Mucosa of rectum (tissue), 2 donors: ENCODE measurements around the gene CACNA1A.
"Not testable (repeated sequence)": the region's sequence is repeated elsewhere in the genome, so short reads cannot be mapped to it uniquely, and the experiment has no call there.

Experiments used
- H3K27ac ChIP-seq, 2 donors: one replicate each; pipeline ENCODE4 v1.7.0; 2013; ENCODE audit warnings: inconsistent platforms in 2 of 2, low read depth in 2 of 2, low read length in 2 of 2
- H3K27me3 ChIP-seq, 2 donors: one replicate each; pipeline ENCODE4 v1.7.0; 2013; ENCODE audit warnings: low read length in 2 of 2; ENCODE audit not compliant: control insufficient read depth in 2 of 2, insufficient read depth in 2 of 2
- H3K36me3 ChIP-seq, 2 donors: one replicate each; pipeline ENCODE4 v1.7.0; 2013; ENCODE audit warnings: low read length in 2 of 2; ENCODE audit not compliant: control insufficient read depth in 2 of 2, insufficient read depth in 2 of 2
- H3K4me1 ChIP-seq, 2 donors: one replicate each; pipeline ENCODE4 v1.7.0; 2013; ENCODE audit warnings: low read length in 2 of 2, mild to moderate bottlenecking in 1 of 2; ENCODE audit not compliant: control insufficient read depth in 2 of 2, insufficient read depth in 2 of 2
- H3K4me3 ChIP-seq, 2 donors: one replicate each; pipeline ENCODE4 v1.7.0; 2013; ENCODE audit warnings: low read length in 2 of 2
- H3K9ac ChIP-seq, 2 donors: one replicate each; pipeline ENCODE4 v1.7.0; 2013; ENCODE audit warnings: low read length in 2 of 2, low read depth in 1 of 2, mild to moderate bottlenecking in 1 of 2
- H3K9me3 ChIP-seq, 2 donors: one replicate each; pipeline ENCODE4 v1.7.0; 2013; ENCODE audit warnings: low read length in 2 of 2; ENCODE audit not compliant: control insufficient read depth in 2 of 2
- donor health status: healthy.
- donor health status: Normal muscosa, but diverticular disease.

Gene CACNA1A

GRCh38 chr19:13209484-13210338 lies 296.6 kb downstream of the CACNA1A start:
- no peak overlapping the region for H3K9ac ChIP-seq
- no peak overlapping the region for H3K4me3 ChIP-seq

GRCh38 chr19:13208672-13209483 lies 297.4 kb downstream of the CACNA1A start:
- no peaks in the 10 kb centered on the region for H3K9me3 ChIP-seq
- no peak overlapping the region for H3K9ac ChIP-seq
- H3K27me3 ChIP-seq, result no peaks in the 10 kb centered on the region
- H3K36me3 ChIP-seq, result no peaks in the 10 kb centered on the region
- no peaks in the 10 kb centered on the region for H3K4me1 ChIP-seq
- H3K27ac ChIP-seq, result peak overlapping the region in 1 of 2 donors; percentile 56
- H3K4me3 ChIP-seq, result peak overlapping the region in 1 of 2 donors; percentile 41

More at GRCh38 chr19:13209484-13210338, 296.6 kb downstream of the CACNA1A start:
- no peak overlapping the region for H3K27ac ChIP-seq
- no peaks in the 10 kb centered on the region for H3K27me3 ChIP-seq
- H3K9me3 ChIP-seq, result no peaks in the 10 kb centered on the region
- no peaks in the 10 kb centered on the region for H3K4me1 ChIP-seq
- H3K36me3 ChIP-seq, result no peaks in the 10 kb centered on the region

DNA sequence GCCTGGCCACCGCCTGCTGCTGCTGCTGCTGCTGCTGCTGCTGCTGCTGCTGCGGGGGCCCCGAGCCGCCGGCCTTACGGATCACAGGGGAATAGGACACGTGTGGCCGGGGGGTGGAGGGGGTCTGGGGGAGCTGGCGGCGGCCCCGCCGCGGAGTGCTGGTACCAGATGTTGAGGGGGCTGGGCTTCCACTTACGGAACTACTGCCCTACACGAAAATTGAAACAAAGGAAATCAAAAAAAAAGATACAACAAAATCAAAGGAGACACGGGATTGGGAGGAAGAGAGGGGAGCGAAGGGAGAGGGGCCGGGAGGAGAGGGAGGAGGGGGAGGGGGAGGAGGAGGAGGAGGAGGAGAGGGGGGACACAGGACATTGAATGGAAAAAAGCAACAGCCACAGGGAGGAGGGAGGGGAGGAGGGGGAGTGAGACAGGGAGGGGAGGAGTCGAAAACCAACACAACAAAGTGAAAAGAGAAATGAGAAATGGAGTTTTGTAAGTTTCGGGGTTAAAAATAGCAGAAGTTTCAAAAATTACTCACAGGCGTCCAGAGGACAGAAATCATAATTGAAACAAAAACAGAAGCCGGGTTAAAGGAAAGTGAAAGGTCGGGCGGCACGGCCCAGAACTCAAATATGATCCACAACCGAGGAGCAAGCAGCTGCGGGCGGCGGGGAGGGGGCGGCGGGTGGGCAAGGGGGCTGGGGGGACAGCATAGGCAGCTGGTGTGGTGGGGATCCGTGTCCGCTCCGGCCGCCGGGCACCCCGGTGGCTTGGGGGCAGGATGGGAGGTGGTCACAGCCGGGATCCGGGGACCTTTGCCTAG lies 298.2 kb downstream of the CACNA1A start:
- Histone ChIP-seq H3K27me3 (no peaks in the 10 kb centered on the region), H3K9me3 (no peaks in the 10 kb centered on the region), H3K9ac (peak overlapping the region in 1 of 2 donors; percentile 17), H3K36me3 (no peaks in the 10 kb centered on the region), H3K4me3 (peak overlapping the region; percentile 39 to 41), H3K4me1 (no peaks in the 10 kb centered on the region), H3K27ac (peak overlapping the region; percentile 22 to 56)

DNA sequence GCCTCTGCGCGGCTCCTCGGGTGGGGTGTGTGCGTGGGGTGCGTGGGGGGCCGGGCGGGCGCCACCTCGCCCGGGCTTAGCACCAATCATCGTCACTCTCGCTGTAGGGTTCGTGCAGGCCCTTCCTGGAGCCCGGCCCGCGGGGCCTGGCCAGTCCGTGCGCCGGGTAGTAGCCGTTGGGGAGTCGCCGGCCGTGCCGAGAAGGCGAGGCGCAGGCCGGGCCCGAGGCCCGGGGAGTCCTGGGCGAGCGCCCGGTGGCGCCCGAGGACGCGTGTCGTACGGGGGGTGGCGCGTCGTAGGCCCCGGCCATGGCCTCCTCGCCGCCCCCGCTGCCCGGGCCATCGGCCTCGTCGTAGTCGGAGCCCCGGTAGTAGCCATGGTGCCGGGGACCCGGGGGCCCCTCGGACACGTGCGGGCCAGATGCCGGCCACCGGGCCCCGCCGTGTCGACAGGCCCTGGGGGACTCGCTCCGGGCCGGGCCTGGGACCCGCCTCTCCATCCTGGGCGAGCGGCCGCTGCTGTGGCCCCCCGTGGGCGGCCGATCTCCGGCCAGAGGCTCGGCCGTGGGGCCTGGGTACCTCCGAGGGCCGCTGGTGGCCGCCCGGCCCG lies 298.9 kb downstream of the CACNA1A start:
- Histone ChIP-seq H3K27ac (peak overlapping the region in 1 of 2 donors; percentile 15), H3K4me1 (no peaks in the 10 kb centered on the region), H3K4me3 (no peak overlapping the region), H3K9ac (peak overlapping the region in 1 of 2 donors; percentile 17), H3K36me3 (no peaks in the 10 kb centered on the region), H3K9me3 (no peaks in the 10 kb centered on the region), H3K27me3 (no peaks in the 10 kb centered on the region)

DNA sequence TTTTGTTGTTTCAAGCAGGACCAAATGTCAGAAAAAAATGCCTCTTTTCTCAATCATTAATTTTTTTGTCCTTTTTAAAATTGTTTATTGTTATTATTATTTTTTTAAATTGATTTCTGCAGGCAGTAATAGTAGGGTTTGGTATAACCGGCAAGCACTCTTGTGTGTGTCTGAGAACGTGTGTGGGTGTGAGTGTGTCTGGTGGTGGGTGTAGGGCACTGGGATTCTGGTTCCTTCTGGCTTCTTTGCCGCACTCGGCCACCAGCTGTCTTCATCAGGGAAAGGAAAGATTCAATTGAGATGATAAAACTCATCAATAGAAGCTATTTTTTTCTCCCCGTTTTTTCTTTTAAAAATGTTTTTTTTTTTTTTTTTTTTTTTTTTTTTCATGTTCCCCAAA lies 299.7 kb downstream of the CACNA1A start:
- no peaks in the 10 kb centered on the region for H3K27me3 ChIP-seq
- H3K9ac ChIP-seq, result no peak overlapping the region
- H3K4me3 ChIP-seq, result no peak overlapping the region
- H3K36me3 ChIP-seq, result no peaks in the 10 kb centered on the region
- H3K4me1 ChIP-seq, result no peaks in the 10 kb centered on the region
- no peaks in the 10 kb centered on the region for H3K9me3 ChIP-seq
- no peak overlapping the region for H3K27ac ChIP-seq

- H3K9ac ChIP-seq, H3K27me3 ChIP-seq, H3K4me1 ChIP-seq, H3K4me3 ChIP-seq, H3K36me3 ChIP-seq, H3K9me3 ChIP-seq, H3K27ac ChIP-seq: not testable (repeated sequence)
Measured at GRCh38 chr19:13202112-13202511, 304.2 kb downstream of the CACNA1A start.

DNA sequence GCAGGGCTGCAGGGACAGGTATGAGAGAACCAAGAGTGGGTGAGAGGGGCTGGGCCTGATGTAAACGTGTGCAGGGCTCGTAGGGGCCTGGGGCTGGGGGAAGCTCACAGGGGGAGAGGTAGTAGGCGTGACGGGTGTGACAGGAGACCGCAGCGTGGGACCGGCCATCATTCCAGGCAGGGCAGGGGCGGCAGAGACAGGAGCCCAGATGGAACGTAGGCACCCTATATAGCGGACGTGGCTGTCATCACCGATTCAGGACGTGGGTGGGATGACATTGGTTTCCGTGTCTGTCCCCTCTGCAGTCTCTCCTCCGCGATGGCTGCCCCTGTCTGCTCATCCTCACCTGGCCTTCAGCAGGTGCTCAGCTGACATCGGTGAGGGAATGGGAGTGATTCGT lies 307.6 kb downstream of the CACNA1A start:
- Histone ChIP-seq H3K27me3 (no peaks in the 10 kb centered on the region), H3K27ac (no peak overlapping the region), H3K36me3 (no peaks in the 10 kb centered on the region), H3K9ac (no peak overlapping the region), H3K4me3 (no peak overlapping the region), H3K4me1 (peaks cover 0 to 10% of the 10 kb centered on the region in 2 donors), H3K9me3 (no peaks in the 10 kb centered on the region)

DNA sequence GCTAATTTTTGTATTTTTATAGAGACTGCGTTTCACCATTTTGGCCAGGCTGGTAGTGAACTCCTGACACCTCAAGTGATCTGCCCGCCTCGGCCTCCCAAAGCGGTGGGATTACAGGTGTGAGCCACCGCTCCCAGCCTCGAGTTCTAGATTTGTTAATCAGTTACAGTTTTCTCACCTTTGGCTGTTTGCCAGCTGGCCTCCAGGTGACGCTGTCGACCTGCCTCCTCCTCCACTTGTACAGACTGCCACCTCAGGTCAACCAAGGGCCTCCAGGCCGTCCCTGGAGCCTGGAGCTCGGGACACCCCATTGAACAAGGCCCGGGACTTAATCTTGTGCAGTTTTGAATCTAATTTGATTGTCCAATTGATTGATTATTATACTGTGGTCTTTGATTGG lies 310.6 kb downstream of the CACNA1A start:
- peaks cover 4 to 15% of the 10 kb centered on the region in 2 donors for H3K4me1 ChIP-seq
- H3K27ac ChIP-seq, result peak overlapping the region; percentile 23 to 38
- no peaks in the 10 kb centered on the region for H3K27me3 ChIP-seq
- H3K9ac ChIP-seq, result peak overlapping the region in 1 of 2 donors; percentile 33
- no peaks in the 10 kb centered on the region for H3K36me3 ChIP-seq
- no peaks in the 10 kb centered on the region for H3K9me3 ChIP-seq
- no peak overlapping the region for H3K4me3 ChIP-seq

GRCh38 chr19:13190781-13191540 lies 315.3 kb downstream of the CACNA1A start:
- H3K9me3 ChIP-seq, result no peaks in the 10 kb centered on the region
- peak overlapping the region; percentile 83 to 87 for H3K27ac ChIP-seq
- H3K4me3 ChIP-seq, result no peak overlapping the region
- peaks cover 4 to 15% of the 10 kb centered on the region in 2 donors for H3K4me1 ChIP-seq
- H3K36me3 ChIP-seq, result no peaks in the 10 kb centered on the region
- H3K9ac ChIP-seq, result peak overlapping the region in 1 of 2 donors; percentile 1
- no peaks in the 10 kb centered on the region for H3K27me3 ChIP-seq
